HG02885 (cell line): ENCODE measurements around the gene HSPA4.
"Not testable (repeated sequence)": the region's sequence is repeated elsewhere in the genome, so short reads cannot be mapped to it uniquely, and the experiment has no call there.

ENCODE experiments used
- ATAC-seq: cut with Tn5 transposase; IDR thresholded peaks from one replicate; pipeline ENCODE4 v1.9.1; 2021; ENCODE audit warnings: mild to moderate bottlenecking; ENCODE audit not compliant: unreplicated experiment, poor library complexity

HSPA4 gene

DNA sequence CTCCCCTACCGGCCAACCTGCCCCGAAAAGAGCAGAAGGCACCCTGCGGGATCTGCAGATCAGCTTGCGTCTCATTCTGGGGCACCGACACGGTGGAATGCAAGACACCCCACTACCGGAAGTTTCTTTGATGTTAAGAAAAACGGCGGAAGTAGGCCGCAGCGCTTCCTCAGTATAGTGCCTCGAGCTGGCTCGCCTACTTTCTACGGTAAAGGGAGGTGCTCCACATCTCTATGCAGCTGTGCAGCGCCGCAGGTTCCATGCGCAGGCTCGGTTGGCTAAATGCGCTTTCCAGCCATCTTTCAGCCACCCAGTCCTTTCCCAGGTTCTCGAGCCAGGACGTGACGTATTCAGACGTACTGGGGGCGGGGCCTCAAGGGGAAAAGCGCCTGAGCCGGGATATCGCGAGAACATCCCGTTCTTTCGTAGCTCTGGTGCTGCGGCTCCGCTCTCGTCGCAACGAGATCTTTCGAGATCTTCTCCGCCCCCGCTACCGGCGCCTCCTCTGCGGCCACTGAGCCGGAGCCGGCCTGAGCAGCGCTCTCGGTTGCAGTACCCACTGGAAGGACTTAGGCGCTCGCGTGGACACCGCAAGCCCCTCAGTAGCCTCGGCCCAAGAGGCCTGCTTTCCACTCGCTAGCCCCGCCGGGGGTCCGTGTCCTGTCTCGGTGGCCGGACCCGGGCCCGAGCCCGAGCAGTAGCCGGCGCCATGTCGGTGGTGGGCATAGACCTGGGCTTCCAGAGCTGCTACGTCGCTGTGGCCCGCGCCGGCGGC is at the start of gene HSPA4:
TSS of gene HSPA4 (plus strand) at position 472 of the 775 bp plus-strand sequence. CDS start at position 710, 238 bp downstream.
- peak; percentile 85 for ATAC-seq

DNA sequence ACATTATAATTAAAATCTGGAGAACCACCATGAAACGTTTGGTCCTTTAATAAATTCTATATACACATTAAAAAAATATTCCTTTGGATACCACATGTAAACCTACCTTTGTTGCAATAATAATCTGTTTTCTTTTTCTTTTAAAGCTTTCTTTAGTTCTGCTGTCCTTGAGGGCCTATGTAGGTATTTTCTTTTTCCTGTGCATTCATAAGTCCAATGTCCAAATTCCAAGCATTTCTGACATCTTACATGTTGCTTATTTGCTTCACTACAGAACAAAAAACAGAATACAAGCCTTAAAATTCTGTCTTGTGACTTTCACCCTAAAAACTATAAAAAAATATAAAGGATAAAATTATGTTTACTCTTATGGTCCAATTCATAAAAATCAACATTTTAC is 45.2 kb upstream of the HSPA4 start:
- no peak for ATAC-seq

GRCh38 chr5:133008455-133008854 is 43.4 kb upstream of the HSPA4 start:
- ATAC-seq = not testable (repeated sequence)

GRCh38 chr5:133015466-133015865 is 36.3 kb upstream of the HSPA4 start:
- ATAC-seq = no peak

- ATAC-seq = no peak
These were observed 33.8 kb upstream of the HSPA4 start for GRCh38 chr5:133017964-133018363.

- not testable (repeated sequence) for ATAC-seq
These were observed 32.3 kb upstream of the HSPA4 start for GRCh38 chr5:133019471-133019870.

GRCh38 chr5:133025804-133026663 is 25.8 kb upstream of the HSPA4 start, which contains the start of gene ZCCHC10:
ZCCHC10 (minus strand) TSS chr5:133026549; CDS start chr5:133026537, 12 bp downstream.
- peak; percentile 98 for ATAC-seq

GRCh38 chr5:133026664-133027153 is 25.1 kb upstream of the HSPA4 start:
- ATAC-seq = no peak

- no peak for ATAC-seq
These were observed 22.4 kb upstream of the HSPA4 start for GRCh38 chr5:133029416-133029815.

GRCh38 chr5:133030343-133031005 is 21.3 kb upstream of the HSPA4 start:
- no peak for ATAC-seq

DNA sequence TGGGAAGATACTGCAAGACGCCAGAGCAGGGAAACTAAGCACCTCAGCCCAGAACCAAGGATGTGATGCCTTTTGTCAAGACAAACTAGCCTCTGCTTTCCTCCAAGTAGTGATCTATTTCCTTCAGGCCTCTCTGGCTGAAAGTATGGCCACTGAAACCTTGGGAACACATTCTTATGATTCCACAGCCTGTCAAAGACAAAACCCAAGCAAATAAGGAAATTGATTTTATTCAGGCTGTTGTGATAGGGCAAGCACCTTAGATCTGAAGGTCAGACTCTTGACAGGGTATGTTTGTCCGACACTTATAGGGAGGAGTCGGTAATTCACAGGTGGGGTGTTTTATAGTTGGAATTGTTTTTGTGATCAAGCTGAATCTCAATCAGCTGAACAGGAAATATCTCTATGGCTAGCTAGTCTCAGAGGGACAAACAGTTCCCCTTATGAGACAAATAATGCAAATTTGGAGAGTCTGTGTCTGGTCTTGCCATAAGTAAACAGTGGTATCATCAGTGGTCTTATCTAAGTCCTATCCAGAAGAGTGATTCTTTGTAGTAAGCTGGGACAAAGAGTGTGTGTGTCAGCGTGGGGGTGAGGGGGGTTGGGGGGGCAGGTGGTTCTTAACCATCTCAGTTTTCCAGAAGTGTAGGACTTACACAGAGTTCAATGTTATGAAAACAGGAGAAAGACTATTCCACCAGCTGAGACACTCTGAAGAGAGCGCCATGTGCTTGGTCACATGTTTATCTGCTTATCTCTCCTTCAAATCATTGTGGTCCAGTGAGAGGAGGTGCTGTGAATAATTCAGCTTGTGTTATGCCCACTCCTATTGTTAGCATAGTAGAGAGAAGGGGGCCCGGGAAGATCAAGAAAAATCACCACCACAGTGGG is 18.7 kb upstream of the HSPA4 start:
- no peak for ATAC-seq

GRCh38 chr5:133034064-133034463 is 17.7 kb upstream of the HSPA4 start:
- ATAC-seq = no peak

DNA sequence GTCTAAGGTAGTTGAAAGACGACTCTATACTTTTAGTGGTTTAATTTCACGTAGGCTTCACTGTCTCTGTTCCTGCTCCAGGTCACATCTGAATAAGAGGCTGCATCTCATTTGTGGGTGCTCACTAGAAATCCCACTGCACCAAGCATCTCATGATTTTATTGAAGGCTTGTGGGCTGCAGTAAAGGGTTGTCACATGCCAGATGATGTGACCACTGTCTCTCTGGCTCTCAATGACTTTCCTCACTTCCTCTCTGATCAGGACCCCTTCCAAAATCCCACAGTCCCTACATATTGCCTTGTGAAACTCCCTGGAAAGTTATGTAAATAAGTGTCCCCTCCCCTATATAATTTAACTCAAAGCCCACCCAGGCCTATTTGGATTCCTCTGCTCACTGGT is 16.6 kb upstream of the HSPA4 start:
- ATAC-seq = no peak

- ATAC-seq = not testable (repeated sequence)
These were observed 15.1 kb upstream of the HSPA4 start for GRCh38 chr5:133036677-133037076.

DNA sequence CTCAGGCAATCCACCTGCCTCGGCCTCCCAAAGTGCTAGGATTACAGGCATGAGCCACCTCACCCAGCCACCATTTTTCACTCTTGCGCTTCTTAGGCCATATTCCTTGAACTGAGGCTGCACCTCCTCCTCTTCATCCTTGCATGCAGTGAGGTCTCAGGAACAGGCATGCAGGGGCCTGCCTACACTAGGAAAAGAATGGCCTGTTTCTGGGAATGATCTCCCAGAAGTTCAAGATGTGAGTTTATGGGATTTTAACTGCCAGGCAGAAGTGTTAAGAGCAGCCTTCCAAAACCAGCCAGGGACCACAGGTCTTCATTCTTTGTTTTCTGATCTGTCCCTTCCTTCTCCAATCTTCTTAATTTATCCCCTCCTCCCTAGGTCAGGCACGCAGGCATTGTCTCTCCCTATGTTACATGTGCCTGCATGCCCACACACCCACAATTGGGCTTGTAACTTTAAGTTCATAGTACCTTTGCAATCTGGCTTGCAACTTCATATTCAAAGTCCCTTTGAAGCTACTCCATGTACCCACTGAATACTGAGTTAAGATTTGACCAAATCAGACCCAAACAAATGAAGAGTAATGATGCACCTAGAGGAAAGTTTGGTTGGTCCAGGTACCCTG is 10.5 kb upstream of the HSPA4 start:
- no peak for ATAC-seq

DNA sequence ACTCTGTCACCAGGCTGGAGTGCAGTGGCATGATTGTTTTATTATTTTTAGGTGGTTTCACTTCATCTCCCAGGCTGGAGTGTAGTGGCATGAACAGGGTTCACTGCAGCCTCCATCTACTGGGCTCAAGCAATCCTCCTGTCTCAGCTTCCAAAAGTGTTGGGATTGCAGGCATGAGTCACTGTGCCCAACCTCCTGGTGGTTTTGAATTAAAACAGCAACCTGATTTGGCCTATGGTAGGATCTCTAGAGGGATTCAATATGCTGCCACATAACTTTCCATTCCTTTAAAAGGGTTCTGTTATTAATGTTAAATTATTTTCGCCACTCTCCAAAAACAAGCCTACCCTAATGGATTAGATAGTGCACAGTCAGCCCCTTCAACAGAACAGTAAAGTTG is 9.9 kb upstream of the HSPA4 start:
- ATAC-seq = no peak

- ATAC-seq = not testable (repeated sequence)
These were observed 5.3 kb upstream of the HSPA4 start for GRCh38 chr5:133046560-133046959.

- no peak for ATAC-seq
These were observed 4.4 kb upstream of the HSPA4 start for GRCh38 chr5:133047404-133047803.
